ENCODE data around the gene DUSP9.

DUSP9 gene

GRCh38 chrX:153600032-153600373, 47.0 kb upstream of the DUSP9 start:
- Histone ChIP-seq H3K9me3 (ENCODE audit: control insufficient read depth, insufficient read depth, low read length) (no peaks in the 10 kb centered on the region), H3K4me2 (ENCODE audit: low read length) (peak overlapping the region; percentile 74), H3K9me2 (replicated peaks; ENCODE audit: control insufficient read depth, low read length) (no peaks in the 10 kb centered on the region), H3F3A (ENCODE audit: control insufficient read depth, insufficient read depth) (no peaks in the 10 kb centered on the region), H4K20me1 (ENCODE audit: control insufficient read depth, insufficient read depth, low read depth, low read length) (no peaks in the 10 kb centered on the region), H3K27me3 (ENCODE audit: control insufficient read depth, low read length) (no peaks in the 10 kb centered on the region), H3K36me3 (ENCODE audit: control insufficient read depth, low read length) (peaks cover 8% of the 10 kb centered on the region; the same call in 1 of the 2 replicates), H3K79me2 (ENCODE audit: control insufficient read depth, low read length) (peaks cover 27% of the 10 kb centered on the region), H3K4me3 (ENCODE audit: low read length) (peak overlapping the region; percentile 80), H3K4me1 (ENCODE audit: control insufficient read depth, low read length) (peaks cover 23% of the 10 kb centered on the region), H3K27ac (ENCODE audit: low read depth, low read length) (no peak overlapping the region)
- TF ChIP-seq EZH2phosphoT487 (IDR thresholded peaks at IDR 0.05; ENCODE audit: borderline replicate concordance, low read length) = no peak
- TF ChIP-seq CTCF (IDR thresholded peaks at IDR 0.05; ENCODE audit: low read depth, low read length, poor library complexity, severe bottlenecking) = no peak

- H3K4me1 ChIP-seq (ENCODE audit: control insufficient read depth, low read length) = peaks cover 23% of the 10 kb centered on the region
- H3K27me3 ChIP-seq (ENCODE audit: control insufficient read depth, low read length) = no peaks in the 10 kb centered on the region
- H3K4me2 ChIP-seq (ENCODE audit: low read length) = peak overlapping the region; percentile 74; the same call in 1 of the 2 replicates
- H3F3A ChIP-seq (ENCODE audit: control insufficient read depth, insufficient read depth) = no peaks in the 10 kb centered on the region
- peaks cover 27% of the 10 kb centered on the region for H3K79me2 ChIP-seq (ENCODE audit: control insufficient read depth, low read length)
- H3K36me3 ChIP-seq (ENCODE audit: control insufficient read depth, low read length) = 0 out of 2 replicates have a peak, but pooled peaks cover 3% of the 10 kb centered on the region
- no peaks in the 10 kb centered on the region for H3K9me2 ChIP-seq (replicated peaks; ENCODE audit: control insufficient read depth, low read length)
- H3K4me3 ChIP-seq (ENCODE audit: low read length) = no peak overlapping the region
- no peaks in the 10 kb centered on the region for H3K9me3 ChIP-seq (ENCODE audit: control insufficient read depth, insufficient read depth, low read length)
- TF ChIP-seq EZH2phosphoT487 (IDR thresholded peaks at IDR 0.05; ENCODE audit: borderline replicate concordance, low read length) (no peak), CTCF (IDR thresholded peaks at IDR 0.05; ENCODE audit: low read depth, low read length, poor library complexity, severe bottlenecking) (no peak)
- no peaks in the 10 kb centered on the region for H4K20me1 ChIP-seq (ENCODE audit: control insufficient read depth, insufficient read depth, low read depth, low read length)
- H3K27ac ChIP-seq (ENCODE audit: low read depth, low read length) = no peak overlapping the region
These were observed 46.1 kb upstream of the DUSP9 start for GRCh38 chrX:153600921-153601320.

- no peak for TF ChIP-seq CTCF (IDR thresholded peaks at IDR 0.05; ENCODE audit: low read depth, low read length, poor library complexity, severe bottlenecking)
- TF ChIP-seq EZH2phosphoT487 (IDR thresholded peaks at IDR 0.05; ENCODE audit: borderline replicate concordance, low read length) = no peak
- H3K4me1 ChIP-seq (ENCODE audit: control insufficient read depth, low read length) = peaks cover 23% of the 10 kb centered on the region
- no peaks in the 10 kb centered on the region for H3F3A ChIP-seq (ENCODE audit: control insufficient read depth, insufficient read depth)
- no peaks in the 10 kb centered on the region for H3K9me3 ChIP-seq (ENCODE audit: control insufficient read depth, insufficient read depth, low read length)
- no peak overlapping the region for H3K4me3 ChIP-seq (ENCODE audit: low read length)
- no peaks in the 10 kb centered on the region for H3K36me3 ChIP-seq (ENCODE audit: control insufficient read depth, low read length)
- no peak overlapping the region for H3K4me2 ChIP-seq (ENCODE audit: low read length)
- H3K27ac ChIP-seq (ENCODE audit: low read depth, low read length) = no peak overlapping the region
- H3K27me3 ChIP-seq (ENCODE audit: control insufficient read depth, low read length) = no peaks in the 10 kb centered on the region
- H3K9me2 ChIP-seq (replicated peaks; ENCODE audit: control insufficient read depth, low read length) = no peaks in the 10 kb centered on the region
- no peaks in the 10 kb centered on the region for H4K20me1 ChIP-seq (ENCODE audit: control insufficient read depth, insufficient read depth, low read depth, low read length)
- peaks cover 21% of the 10 kb centered on the region for H3K79me2 ChIP-seq (ENCODE audit: control insufficient read depth, low read length)
These were observed 45.4 kb upstream of the DUSP9 start for GRCh38 chrX:153601511-153602110.

Measured in DOHH2 (cell line).